Inferior parietal cortex (tissue), 1 donor: ENCODE data around the gene PRKG1.
"Not testable (repeated sequence)": the region's sequence is repeated elsewhere in the genome, so short reads cannot be mapped to it uniquely, and the experiment has no call there.

ENCODE experiments used
- DNase-seq: peaks from one replicate; pipeline ENCODE4 v3.0.0-alpha.2; 2016; ENCODE audit errors: extremely low spot score

The PRKG1 gene

DNA sequence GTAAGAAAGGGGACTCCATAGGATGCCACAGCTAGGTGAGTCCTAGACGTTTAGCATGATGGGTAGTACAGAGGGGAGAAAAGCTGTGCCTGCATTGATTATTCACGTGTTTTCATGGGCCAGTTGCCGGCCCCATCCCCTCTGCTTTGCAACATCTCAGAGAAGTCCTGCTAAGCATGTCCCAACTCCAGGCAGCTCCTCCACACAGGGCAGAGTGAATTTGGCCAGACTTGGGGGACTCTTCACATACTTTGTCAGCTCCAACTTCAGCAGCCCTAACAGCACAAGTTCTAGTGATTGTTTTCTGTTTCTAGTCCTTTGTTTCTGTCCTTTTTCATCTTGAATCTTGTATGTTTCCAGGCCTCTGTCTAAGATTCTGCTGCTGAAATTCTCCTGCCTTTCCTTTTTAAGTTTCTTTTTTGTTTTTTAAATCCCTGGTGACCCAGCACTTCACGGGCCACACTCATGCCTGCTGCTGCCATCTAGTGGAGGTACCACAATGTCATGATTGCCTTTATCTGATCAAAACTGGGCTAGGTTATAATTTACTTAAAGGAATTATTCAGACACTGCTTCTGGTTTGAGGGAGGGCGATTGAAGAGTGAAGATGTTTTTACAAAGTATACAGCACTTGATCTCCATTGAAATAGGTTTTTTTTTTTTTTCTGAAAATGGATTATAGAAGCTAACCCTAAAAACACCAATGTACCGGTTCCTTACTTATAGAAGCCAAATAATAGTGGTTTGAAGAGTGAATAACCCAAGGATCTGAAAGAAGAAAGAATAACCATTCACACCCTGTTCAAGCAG is 348.2 kb downstream of the PRKG1 start:
- peak; percentile 72 for DNase-seq

DNA sequence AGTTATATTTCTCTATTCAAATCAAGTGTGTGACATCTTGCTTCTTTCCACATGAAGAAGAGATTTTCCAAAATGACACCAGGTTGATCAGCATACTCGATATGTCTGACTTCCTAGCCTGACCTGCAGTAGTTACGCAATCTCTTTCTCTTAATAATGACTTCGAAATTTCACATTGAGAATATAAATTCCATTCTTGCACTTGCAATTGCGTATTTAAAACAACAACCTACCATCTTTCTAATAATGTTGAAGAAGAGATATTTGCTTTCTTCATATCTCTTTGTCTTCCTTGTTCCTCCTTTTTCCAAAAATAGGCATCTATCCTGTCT is 348.8 kb downstream of the PRKG1 start:
- DNase-seq, result no peak

DNA sequence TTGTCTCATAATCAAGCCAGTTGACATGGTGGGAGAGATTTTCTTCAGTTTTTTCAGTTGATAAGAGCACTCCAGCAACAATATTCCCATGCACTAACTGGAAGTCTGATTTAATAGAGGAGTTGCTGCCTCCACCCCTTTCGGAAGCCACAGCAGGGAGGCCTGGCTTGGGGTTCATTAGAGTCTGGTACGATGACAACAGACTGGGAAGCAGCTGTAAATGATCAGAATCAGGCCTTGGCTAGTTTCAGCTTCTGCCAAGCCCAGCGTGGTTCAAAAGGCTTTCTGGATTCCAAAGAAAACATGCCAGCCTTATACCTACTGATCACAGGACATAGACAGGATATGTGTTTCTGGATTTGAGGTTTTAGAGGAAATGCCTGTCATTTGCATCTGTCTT is 351.1 kb downstream of the PRKG1 start:
- no peak for DNase-seq

DNA sequence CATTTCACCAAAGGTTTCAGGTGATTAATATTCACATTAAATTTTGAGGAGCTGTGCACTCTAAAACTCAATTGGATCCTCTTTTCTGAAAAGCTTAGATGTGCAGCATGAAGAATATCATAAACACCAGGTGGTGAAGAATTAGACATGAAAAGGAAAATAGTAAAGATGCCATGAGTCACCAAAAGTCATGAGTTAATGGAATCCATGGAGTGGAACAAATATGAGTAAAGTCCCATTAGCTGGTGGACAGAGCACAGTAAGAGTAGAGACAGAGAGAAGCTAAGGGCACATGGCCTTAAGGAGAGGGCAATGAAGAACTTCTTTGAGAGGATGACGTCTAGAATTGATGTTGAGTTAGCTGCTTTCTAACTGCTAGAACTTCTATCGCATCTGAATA is 353.5 kb downstream of the PRKG1 start:
- no peak for DNase-seq

DNA sequence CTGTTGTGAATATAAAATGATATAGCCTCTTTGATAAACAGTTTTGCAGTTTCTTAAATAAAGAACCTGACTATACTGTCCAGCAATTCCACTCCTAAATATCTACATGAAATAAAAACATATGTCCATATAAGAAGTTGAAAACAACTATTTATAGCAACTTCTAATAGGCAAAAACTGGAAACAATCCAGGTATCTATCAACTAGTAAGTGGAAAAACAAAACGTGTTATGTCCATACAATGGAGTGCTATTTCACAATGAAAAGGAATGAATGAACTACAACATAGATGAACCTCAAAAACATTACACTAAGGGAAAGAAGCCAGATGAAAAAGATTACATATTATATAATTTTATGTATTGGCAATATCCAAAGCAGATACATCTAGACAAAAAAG is 356.2 kb downstream of the PRKG1 start:
- DNase-seq, result no peak

DNA sequence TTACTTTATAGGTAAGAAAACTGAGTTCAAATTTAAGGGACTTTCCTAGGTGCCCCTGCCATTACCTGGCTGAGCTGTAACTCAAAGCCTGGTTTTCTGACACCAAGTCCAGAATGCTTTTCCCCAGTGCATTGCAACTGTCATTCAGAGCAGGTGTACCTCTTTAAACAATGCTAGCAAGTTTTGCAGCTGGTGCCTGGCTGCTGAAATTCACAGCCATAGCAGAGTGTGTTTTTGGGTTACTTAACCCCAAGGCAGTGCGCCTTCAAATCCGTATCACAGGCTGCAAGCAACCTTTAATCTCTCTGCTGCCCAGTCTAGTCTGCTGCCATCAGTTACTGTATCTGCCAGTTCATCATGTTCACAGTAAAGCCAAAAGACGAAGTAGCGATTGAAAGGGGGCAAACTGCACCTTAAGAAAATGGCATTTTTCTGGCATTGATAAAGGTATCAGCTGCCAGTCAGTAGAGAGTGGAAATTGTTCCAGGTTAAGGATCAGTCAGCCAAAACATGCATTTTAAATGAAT is 359.7 kb downstream of the PRKG1 start:
- no peak for DNase-seq

DNA sequence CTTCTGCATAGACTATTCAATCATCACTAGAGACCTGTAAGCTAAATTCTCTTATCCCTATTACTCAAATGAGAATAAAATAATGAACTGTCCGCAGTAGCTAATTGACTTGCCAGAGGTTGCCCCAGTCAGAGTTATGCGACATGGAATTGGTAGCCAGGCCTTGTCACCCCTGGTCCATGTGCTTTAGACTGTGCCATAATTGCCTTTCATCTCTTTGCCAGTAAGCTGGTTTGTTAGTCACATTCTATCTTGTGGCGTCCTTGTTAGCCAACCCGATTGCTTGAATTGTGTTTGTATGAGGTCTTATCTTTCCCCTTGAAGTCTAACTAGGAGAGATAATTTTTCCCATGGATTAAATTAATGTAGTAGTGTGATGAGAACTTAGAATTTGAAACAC is 362.5 kb downstream of the PRKG1 start:
- no peak for DNase-seq

DNA sequence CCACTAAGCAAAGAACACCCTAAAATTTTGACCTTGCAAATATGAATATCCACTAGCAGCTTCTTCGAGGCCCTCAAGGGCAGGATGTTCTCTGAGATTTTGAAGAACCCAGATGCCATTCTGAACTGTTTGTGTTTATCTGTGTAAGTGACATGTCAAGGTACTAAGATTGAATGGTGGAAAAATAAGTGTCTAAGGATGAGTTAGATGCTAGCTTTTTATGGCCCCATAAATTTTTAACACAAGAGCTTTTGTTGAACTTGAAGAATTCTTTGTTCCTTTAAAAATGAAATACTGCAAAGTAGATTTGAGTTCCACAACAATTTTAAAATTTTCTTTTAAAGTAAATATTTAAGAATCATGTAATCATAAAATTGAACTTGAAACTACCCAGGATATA is 365.4 kb downstream of the PRKG1 start:
- no peak for DNase-seq

DNA sequence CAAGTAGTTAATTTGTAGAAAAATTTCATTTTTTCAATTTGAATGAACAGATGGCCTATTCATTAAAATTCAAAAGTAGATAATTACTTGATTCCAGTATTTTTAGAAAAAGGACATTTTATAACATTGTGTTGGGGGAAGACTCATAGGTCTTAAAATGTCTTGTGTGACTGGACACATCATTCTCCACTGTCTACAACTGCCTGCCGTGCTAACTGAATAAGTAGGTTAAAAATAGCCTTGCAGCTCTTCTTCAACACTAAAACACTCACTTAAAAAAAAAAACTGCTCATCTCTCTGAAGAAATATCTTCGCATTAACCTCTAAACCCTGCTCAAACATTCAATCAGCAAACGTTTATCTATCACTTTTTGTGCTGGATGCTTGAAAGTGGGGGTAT is 371.3 kb downstream of the PRKG1 start:
- DNase-seq, result no peak

DNA sequence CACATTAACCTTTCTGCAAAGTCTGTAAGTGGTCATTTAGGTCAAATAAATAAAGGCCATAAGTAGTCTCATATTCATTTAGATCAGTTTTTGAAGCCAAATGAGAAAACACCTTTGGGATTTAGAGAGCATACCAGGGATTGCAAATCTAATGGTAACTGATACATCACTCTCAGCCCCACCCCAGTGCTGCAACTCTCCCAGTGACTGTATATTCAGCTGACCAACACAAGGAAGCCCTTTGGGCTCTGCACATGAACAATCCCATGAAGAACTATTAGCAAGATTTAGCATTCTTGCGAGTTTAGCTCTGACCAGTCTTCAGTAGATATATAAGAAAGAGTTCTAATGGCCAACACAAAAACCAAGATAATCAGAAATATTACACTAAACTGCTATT is 372.8 kb downstream of the PRKG1 start:
- no peak for DNase-seq

DNA sequence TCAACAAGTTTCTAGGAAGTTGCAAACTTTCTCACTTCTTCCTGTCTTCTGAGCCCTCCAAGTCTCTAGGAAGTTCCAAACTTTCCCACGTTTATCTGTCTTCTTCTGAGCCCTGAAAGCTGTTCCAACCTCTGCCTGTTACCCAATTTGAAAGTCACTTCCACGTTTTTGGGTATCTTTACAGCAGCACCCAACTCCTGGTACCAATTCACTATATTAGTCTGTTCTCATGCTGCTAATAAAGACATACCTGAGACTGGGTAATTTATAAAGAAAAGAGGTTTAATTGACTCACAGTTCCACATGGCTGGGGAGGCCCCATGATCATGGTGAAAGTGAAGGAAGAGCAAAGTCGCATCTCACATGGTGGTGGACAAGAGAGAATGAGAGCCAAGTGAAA is 381.5 kb downstream of the PRKG1 start:
- not testable (repeated sequence) for DNase-seq

DNA sequence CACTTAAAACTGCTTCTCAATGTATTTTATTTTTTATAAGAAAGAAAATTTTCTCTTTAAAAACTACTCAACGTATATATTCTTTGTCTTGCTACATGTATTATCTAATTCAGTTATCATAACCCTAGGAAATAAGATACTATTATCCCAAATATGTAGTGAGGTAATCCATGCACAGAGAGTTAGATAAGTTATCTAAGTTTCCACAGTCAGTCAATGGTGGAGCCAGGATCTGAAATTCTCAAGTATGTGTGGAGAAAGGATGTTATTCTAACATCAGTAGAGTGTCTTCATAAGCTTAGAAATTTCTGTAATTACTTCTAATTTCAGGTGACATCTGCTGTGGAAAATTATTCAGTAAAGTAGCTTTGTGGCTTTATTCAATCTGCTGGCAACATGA is 385.2 kb downstream of the PRKG1 start:
- DNase-seq, result no peak

DNA sequence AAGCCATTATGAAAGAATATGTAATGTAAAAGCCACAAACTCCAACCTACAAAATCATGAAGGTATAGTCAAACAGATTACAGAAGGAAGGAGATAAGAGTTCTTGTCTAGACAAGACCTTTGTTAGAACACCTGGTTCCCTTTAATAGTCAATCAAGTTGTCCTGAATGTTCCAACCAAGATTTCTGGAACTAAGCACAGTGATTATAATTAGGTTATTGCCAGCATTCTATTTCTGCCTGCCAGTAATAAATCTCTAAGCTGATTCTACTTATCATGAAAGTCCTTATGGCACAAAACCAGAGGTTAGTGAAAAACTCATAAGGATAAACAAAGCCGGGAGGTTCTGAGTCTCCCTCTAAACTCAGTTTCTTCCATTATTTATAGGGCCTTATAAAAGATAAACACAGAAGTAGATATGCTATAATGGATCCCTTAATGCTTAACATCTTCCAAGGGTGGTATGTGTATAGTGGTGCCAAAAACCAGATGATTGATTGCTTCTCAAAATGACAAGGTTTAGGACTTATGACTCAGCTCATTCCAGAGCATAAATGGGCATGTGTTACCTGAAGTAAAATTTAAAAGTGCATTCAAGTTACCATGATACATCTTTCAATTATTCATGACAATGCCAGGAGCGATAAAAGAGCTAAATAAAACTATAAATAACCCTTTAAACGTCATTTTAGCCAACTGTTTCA is 387.9 kb downstream of the PRKG1 start:
- DNase-seq, result no peak

DNA sequence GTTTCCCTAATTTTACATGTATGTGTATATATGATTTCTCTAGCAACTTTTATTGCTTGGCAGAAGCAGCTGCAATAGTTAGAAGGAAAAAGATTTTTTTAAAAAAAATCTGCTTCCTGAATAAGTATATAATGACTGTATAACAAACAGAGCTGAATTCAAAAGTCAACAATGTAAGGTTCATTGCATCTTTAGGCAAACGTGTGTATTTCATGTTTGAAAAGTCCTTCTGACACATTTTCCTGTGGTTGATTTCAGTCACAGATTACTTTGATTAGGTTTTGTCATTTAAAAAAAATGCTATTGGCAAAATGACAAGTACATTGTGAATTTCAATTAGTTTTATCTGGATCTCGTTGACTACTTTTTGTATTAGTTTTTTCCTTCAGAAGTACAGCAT is 394.1 kb downstream of the PRKG1 start:
- DNase-seq, result no peak

DNA sequence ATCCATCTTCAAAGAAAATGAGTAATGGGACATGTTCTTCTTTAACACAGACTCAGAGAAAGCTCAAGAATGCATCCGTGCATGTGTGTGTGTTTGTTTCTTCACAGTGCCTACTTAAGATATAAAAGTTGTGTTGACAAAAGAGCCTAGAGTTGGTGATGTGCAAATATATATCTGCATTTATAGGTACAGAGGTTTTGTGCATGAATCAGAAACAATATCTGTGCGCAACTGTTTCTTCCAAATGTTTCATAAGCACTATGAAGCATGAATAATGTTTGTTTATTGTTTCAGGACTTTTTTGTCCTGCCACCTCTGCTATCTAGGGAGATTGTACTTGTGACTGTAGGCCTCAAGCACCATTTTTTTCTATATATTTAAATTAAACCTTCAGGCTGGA is 395.4 kb downstream of the PRKG1 start:
- DNase-seq, result no peak

DNA sequence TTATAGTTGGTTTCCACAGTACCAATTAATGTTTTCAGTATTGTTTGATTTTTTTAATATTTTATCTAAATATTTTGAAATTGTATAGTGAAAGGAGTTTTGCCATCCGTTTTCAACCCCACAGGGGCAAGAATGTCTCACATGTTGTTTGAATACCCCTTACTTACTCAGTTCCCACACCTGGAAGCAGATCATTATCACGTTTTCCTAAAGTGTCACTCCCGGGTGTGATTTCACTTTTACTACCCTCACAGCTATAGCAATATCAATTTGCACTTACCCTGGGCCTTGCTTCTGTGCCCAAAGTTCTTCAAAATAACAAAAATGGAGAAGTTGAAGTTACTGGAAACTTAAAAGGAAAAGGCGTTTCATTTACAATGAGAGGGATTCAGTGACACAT is 397.0 kb downstream of the PRKG1 start:
- no peak for DNase-seq

DNA sequence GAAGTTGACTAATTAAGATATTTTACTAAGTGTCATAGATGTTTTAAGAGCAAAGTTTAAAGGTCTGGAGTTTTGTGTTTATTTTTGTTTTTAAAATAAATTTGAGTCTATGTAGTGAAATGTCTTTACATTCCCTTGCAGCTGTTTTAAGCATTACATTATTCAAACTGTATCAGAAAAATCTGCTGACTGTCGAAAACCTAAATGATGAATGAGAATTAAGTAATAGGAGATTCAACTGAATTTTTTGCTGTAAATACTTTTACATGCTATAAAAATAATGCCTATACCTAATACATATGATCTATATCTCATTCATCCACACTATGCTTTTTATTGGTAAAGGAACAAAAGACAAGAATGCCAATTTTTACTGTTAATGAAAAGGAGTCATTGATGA is 397.9 kb downstream of the PRKG1 start:
- DNase-seq, result no peak

DNA sequence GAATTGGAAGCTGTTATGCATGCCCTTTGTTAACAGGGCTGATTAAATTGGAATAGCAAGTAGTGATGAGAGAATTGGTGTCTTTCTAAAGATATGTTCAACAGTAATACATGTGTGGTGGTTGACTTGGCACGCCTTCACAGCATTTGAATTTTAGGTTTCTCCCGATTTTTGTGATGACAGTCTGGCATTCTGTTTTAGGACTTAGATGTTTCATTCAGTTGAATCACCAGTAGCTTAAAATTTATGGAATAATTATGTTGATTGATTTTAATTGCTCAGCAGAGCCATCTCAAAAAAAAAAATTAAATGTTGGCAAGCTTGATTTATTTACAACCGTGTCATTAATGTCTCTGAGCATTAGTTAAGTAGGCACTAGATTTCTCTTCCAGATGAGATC is 405.4 kb downstream of the PRKG1 start:
- no peak for DNase-seq

DNA sequence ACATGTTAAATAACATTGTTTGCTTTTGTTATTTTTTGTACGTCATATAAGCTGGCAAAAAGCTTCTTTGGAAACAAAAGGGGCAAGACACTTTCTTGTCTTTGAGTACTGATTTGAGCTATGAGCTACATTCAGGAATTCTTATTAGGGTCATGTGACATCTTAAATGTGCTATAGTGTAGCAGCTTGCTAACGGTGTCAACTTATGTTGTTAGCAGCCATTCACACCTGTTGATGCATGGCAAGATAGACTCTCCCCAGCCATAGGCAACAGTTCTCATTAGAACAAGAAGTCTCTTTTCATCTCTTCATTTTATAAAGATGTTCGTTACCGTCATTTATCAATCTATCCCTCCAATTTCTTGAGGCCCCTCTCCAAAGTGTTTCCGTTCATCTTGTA is 411.4 kb downstream of the PRKG1 start:
- no peak for DNase-seq

DNA sequence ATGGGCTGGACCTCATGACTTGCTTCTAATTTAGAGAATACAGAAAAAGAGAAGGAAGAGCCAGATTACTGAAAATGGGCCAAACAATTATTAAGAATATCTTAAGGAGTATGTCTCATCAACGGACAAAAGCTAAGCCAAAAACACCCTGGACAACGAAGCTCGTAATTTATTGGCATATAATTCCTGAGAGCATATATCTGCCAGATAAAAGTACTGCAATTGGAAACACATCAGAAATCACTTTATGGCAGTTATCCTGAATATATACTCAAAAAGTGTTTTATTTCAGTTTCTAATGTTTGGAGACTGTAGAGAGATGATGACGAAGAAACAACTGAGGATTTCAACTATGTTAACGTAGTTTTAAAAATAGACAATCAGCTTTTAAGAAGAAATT is 413.3 kb downstream of the PRKG1 start:
- DNase-seq, result no peak

DNA sequence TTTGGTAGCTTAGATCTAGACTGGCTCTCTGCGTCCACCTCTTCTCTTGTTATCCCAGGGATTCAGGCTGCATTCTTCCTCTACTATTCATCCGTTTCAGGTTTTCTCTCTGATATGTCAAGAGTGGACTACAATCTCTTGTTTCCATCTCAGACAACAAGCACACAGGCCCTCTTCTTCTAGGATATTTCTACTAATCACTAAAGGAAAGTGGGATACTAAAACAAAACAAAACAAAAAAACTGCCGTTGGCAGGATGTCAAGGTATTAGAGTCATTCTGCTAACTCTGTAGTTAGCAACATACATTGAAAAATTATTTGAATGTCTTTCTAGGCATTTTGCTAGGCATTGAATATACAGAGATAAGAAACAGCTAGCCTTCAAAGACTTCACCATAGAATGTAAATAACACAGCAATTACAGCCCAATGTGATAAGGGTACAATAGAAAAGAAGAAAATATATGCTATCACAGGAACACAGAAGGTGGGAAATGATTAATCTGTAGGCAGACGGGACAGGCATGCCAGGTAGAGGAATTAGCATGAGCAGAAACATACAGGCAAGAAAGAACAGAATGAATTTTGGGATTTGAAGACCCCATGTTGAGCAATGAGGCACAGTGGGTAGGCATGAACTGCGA is 414.6 kb downstream of the PRKG1 start:
- DNase-seq, result no peak

DNA sequence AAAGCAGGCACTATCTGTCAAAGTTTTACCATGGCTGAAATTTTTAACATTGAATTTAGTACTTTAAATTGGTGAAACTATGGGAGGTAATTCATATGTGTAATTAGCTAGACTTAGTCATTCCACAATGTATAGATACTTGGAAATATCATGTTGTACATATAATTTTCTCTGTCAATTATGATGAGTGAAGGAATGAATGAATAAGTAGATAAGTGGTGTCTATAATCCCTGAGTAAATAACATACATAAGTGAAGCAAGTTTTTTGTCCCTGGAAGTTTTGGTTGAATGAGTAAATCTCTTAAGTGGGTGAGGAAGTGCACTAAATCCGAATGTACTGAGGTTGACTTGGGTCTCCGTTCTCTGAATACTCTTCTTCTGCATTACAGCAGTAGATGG is 424.1 kb downstream of the PRKG1 start:
- DNase-seq, result no peak

DNA sequence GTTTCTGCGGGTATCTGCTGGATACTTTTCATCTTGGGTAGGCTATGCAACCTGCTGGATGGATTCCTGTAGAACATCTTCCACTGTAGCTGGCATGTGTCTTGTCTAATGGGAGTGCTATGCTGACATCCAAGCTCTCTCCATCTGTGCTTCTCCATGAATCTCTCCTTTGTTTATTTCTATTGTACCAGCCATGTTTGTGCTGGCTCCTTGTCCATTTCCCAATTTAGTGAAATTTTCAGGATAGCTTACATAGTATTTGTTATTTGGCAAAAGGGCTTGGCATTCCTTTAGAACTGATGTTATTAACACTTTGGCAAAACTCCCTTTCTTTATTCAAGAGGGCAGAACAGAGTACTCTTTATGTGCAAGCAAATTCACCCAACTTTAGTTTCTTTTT is 427.1 kb downstream of the PRKG1 start:
- peak; percentile 16 for DNase-seq
